GM19452 (cell line): Measurements from ENCODE around the gene NOL11.
"Not testable (repeated sequence)": the region's sequence is repeated elsewhere in the genome, so short reads cannot be mapped to it uniquely, and the experiment has no call there.

Experiments
- ATAC-seq: cut with Tn5 transposase; IDR thresholded peaks from one replicate; pipeline ENCODE4 v1.9.1; 2021; ENCODE audit not compliant: unreplicated experiment

Gene NOL11

DNA sequence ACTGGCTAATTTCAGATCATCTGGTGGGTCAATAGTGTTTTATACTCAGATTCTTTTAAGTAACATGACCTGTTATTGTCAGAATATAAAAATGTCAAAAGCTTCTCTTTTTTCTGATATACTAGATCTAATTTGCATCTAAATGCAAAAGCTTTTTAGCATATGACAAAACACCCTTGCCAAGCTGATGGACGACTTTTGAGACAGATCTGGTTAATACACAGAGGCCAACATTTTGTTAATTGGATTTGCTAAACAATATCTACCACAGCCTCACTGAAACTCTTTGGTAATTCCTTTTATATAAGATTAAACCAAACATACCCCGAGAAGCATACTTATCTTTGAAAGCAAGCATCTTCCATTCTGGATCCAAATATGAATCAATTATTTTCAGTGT, 10.3 kb upstream of the NOL11 start:
- no peak for ATAC-seq

GRCh38 chr17:67708378-67708777, 9.4 kb upstream of the NOL11 start:
- ATAC-seq = no peak

GRCh38 chr17:67711916-67712315, 5.8 kb upstream of the NOL11 start:
- no peak for ATAC-seq

- ATAC-seq = no peak
Observed at GRCh38 chr17:67712375-67712774, 5.4 kb upstream of the NOL11 start.

DNA sequence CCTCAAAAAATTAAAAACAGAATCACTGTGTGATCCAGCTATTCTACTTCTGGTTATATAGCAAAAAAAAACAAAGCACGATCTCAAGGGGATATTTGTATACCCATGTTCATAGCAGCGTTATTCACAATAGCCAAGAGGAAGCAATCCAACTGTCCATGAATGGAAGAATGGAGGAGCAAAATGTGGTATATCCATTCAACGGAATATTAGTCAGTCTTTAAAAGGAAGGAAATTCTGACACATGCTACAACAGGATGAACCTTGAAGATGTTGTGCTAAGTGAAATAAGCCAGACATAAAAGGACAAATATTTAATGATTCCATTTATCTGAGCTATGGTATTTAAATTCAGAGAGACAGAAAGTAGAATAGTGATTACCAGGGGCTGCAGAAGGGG, 4.6 kb upstream of the NOL11 start:
- ATAC-seq = no peak

GRCh38 chr17:67716405-67716798, 1.3 kb upstream of the NOL11 start:
- no peak for ATAC-seq

GRCh38 chr17:67717192-67717623, 528 bp upstream of the NOL11 start:
- ATAC-seq = no peak

DNA sequence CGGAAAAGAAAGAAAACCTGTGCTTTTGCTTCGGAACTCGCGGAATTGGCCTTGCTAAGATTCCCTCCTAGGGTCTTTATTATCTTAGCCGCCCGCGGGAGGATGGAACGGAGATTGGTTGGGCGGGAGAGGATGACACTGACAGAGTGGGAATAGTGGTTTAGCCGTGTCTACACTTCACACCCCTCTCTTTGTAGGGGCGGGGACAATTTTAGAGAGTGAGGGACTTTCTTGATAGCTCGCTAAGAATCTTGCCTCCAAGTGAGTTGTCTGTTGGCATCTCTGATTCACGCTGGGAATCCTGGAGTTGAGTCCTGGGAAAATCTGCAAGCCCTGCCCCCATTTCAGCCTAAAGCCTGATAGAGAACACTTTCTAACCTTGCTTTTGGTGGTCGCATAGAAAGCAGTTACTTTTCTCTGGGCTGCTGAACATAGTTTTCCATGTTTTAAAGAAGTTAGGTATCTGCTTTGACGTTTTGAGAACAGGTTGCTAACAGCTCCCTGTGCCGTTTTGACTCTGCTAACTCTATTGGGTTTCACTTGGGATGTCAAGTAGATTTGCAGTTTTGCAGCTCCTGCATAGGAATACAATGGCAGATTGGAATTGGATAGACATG, 697 bp downstream of the NOL11 start:
- ATAC-seq = no peak

GRCh38 chr17:67725373-67725791, 7.6 kb downstream of the NOL11 start:
- ATAC-seq = no peak

DNA sequence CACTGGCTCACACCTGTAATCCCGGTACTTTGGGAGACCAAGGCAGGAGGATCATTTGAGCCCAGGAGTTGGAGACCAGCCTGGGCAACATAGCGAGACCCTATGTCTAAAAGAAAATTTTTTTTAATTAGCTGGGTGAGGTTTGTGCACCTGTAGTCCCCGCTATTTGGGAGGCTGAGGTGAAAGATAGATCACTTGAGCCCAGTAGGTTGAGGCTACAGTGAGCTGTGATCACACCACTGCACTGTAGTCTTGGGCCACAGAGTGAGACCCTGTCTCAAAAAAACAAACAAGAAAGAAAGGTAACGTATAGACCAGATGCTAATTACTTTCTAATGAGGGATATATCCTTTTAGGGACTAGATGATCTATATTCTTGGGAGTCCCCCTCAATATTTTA, 8.1 kb downstream of the NOL11 start:
- ATAC-seq = no peak

- not testable (repeated sequence) for ATAC-seq
Observed at GRCh38 chr17:67727152-67728039, 9.7 kb downstream of the NOL11 start.

DNA sequence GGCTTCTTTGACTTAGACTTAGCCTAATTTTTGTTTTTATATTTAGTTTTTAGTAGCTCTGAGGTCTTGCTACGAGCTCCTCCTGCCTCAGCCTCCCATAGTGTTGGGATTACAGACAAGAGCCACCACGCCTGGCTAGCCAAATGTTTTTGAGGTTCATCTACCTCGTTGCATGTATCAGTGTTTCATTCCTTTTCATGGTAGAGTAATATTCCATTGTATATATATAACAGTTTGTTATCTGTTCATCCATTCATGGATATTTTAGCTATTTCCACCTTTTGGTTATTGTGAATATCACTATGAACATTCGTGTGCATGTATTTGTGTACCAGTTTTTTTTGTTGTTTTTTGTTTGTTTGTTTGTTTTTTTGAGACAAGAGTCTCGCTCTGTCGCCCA, 12.2 kb downstream of the NOL11 start:
- no peak for ATAC-seq

DNA sequence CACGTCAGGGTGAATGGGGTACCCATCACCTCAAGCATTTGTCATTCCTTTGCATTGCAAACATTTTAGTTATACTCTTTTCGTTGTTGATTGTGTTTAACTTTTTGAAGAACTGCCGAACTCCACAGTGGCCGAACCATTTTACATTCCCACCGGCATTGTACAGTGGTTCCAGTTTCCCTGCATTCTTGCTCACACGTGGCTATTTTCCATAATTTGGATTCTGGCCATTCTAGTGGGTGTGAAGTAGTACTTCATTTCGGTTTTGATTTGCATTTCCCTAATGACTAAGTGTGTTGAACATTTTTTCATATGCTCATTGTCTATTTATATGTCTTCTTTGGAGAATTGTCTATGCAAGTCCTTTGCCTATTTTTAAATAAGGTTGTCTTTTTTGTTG, 13.0 kb downstream of the NOL11 start:
- ATAC-seq = no peak

- no peak for ATAC-seq
Observed at GRCh38 chr17:67733449-67733848, 15.7 kb downstream of the NOL11 start.

DNA sequence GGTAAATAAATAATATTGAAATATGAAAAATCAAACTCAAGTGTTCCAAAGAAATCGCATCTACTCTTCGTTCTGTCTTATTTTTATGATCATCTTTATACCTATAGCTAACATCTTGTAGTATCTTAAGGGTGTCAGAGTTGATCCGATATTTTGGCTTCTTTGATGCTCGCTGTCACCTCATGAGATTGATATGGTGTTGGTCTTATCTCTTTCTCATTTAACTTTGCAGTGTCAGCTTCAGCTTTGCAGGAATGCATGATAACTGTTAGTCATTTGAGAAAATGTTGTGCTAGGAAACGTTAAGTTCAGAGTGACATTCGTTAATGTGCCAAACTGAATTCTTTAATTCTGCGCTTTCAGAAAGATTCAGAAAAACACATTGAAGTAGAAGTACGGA, 19.4 kb downstream of the NOL11 start:
- no peak for ATAC-seq

DNA sequence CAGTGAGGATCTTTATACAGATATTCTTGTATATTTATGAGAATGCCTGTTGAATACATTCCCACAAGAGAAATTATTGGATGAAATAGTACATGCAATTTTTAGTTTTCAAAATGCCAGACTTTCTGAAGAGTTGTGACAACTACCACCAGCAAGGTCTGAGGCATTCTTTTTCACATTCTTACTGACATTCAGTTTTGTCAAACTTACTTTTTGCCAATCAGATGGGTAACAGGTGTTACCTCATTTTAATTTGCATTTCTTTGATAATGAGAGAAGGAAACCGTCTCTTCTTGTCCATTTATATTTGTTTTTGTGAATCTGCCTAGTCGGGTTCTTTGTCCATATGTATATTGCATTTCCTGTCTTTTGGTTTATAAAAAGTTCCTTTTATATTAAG, 24.3 kb downstream of the NOL11 start:
- ATAC-seq = no peak

GRCh38 chr17:67746704-67747571, 29.2 kb downstream of the NOL11 start:
- ATAC-seq = no peak

GRCh38 chr17:67747681-67748235, 30.0 kb downstream of the NOL11 start:
- no peak for ATAC-seq

DNA sequence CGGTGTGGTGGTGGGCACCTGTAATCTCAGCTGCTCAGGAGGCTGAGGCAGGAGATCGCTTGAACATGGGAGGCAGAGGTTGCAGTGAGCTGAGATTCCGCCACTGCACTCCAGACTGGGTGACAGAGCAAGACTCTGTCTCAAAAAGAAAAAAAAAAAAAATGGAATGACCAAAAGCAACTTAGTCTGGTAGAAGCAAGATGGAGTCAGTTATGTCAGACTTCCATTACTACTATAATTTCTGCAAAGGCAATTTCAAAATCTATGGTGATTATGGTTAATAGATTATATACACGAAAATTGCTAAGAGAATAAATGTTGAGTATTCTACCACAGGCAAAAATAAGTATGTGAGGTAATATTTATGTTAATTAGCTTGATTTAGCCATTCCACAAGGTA, 32.3 kb downstream of the NOL11 start:
- ATAC-seq = no peak

DNA sequence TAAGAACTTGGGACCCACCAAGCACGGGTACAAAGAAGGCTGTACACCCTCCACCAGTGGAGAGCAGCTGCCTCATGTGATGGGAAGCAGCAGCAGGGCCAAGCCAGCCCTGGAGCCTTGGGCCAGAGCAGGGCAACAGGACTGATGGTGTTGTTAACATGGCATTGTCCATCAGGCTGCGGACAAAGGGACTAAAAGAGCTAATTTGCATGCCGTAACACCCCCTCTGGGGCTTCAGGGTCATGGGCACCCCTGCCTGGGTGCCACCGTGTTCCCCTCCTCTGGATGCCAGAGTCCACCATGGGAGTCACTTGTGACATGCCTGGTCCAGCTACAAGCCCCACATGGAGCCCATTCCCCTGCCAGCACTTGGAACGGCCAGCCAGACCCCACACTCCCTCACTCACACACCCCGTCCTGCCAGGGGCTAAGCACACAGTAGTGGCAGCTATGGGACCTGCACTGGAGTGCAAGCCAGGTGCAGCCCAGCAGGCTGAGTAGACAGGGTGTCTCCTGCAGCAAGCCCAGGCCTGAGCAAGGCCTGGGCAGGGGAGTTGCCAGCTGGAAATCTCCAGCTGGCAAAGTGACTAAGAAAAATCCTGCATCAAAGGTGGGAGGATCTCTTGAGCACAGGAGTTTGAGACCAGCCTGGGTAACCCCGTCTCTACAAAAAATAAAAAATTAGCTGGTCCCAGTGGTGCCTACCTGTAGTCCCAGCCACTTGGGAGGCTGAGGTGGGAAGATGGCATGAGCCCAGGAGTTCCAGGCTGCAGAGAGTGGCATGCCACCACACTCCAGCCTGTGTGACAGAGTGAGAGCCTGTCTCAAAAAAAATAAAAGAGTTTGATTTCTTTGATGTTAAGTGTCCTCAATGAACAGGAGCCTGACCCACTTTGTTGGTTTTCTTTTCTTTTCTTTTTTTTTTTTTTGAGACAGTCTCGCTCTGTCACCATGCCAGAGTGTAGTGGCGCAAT, 33.7 kb downstream of the NOL11 start:
- no peak for ATAC-seq
